Measurements from ENCODE around the gene E2F1.

- TF ChIP-seq CTCF (IDR thresholded peaks at IDR 0.05; ENCODE audit: insufficient read depth, low read length) (no peak), REST (IDR thresholded peaks at IDR 0.05; ENCODE audit: insufficient replicate concordance, low read depth) (no peak), POLR2AphosphoS5 (IDR thresholded peaks at IDR 0.05; ENCODE audit: low read depth) (no peak), GABPA (IDR thresholded peaks at IDR 0.05; ENCODE audit: low read depth) (no peak)
These were observed 47.7 kb upstream of the E2F1 start for GRCh38 chr20:33733654-33734576.

Data from HL-60 (cell line).